GM19324 (cell line): ENCODE results near the gene KLF16.

Experiments used
- ATAC-seq: cut with Tn5 transposase; IDR thresholded peaks from one replicate; pipeline ENCODE4 v1.9.1; 2021; ENCODE audit warnings: mild to moderate bottlenecking, moderate library complexity; ENCODE audit not compliant: unreplicated experiment, low FRiP score

Gene KLF16

DNA sequence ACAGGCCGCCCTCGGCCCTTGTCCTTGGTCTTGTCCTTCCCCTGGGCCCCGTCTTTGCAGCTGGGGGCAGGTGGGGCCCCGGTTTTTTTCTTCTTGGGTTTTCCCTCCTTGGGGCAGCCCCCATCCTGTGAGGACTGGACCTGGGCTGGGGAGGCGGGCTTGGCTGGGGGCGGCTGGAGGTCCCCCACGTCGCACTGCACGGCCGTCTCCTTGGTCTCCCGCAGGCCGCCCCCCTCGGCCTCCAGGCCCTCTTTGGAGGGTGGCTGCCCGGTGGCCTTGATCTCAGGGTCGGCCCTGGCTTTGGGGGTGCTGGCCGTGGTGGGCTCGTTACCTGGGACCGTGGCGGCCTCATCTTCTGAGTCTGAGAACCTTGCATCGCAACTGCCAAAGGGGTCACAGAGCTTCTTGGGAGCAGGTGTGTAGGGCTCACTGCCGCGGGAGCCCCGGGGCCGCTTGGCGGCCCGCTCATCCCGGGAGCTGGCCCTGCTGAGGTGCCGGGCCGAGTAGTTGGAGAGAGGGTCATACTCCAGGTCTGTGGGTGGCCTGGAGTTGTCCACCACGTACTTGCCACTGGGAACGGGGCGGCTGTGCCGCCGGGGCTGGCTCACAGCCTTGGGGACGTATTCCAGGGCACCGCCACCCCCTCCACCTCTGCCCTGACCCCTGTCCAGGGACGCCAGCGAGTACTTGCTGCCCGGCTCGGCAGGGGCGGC, 35.7 kb downstream of the KLF16 start:
- no peak for ATAC-seq

DNA sequence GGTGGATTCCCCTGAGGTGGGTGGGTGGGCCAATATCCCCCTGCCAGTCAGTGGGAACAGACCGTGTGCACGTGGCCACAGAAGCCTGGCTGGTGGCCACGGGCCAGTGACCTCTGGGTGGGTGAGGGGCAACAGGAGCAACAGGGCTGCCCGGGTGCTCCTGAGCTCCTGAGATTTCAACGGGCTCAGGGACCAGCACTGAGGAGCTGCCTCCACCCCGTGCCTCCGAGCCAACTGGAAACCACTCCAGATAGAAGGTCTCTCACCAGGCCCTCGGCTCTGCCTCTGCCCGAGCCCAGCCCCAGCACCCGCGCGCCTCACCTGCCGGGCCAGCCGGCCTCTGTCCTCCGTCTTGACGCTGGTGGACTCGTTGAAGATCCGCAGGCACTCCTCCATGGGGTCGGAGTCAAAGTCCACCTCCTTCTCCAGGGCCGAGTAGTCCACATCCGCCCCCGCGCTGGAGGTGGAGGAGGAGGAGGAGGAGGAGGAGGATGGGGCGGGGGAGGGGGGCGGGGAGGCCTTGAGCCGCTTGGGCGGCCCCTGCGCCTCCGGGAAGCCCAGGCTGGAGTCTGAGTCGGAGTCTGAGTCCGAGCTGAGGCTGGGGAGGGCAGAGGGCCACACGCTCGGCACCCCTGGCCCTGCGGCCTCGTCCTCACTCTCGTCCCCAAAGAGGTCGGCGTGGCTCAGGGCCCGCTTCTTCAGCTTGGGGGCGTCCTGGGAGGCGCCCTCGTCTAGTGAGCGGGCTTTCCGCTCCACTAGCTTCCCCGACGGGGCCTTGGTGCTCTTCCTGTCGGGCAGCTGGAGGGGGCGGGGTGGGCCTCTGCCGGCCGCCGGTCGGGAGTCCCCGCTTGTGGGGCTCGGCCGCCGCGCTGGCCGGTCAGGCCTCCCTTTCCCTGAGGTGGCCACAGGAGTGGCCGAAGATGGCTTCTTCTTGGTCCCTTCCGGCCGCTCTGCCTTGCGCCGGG, 36.5 kb downstream of the KLF16 start:
- ATAC-seq = no peak

DNA sequence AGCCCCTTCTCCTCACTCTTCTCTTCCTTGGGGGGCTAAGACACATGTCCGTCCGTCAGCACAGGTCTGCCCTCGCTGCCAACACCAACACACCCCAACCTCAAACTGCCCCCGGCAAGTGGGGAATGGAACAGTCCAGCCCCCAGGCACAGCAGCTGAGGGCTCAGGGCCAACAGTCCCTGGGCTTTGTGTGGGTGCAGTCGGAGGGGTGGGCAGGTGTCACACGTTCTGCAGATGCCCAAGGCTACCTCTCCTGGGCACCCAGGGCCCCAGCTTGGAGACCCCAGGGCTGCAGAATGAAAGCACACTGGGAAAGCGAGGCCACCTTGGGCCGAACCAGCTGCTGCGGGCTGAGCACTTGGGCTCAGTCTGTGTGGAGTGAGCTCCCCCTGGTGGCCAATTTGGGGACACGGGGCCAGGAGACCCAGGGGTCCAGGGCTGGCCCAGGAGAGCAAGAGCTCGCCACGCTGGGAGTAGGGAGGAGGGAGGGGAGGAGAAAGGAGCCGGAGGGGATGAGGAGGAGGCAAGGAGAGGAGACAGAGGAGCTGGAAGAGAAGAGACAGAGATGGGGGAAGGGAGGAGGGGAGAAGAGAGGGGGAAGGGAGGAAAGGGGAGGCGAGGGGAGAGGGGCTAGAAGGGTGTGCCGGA, 37.3 kb downstream of the KLF16 start:
- ATAC-seq = no peak

DNA sequence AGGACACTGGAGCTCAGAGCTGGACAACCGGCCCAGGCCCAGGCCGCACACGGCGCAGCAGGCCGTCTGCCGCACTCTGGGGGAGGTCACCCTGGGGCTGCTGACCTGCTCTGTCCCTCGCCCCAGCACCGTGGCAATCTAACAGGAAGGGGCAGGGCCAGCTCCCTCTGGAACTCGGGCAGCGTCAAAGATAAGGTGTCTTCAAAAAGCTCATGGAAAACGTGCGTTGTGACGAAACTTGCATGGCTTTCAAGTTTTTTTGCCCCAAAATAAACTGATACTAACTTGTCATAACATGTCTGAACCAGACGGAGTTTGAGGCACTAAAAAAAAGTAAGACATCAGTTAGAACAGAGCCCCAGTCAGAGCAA, 39.1 kb downstream of the KLF16 start:
- ATAC-seq = no peak

DNA sequence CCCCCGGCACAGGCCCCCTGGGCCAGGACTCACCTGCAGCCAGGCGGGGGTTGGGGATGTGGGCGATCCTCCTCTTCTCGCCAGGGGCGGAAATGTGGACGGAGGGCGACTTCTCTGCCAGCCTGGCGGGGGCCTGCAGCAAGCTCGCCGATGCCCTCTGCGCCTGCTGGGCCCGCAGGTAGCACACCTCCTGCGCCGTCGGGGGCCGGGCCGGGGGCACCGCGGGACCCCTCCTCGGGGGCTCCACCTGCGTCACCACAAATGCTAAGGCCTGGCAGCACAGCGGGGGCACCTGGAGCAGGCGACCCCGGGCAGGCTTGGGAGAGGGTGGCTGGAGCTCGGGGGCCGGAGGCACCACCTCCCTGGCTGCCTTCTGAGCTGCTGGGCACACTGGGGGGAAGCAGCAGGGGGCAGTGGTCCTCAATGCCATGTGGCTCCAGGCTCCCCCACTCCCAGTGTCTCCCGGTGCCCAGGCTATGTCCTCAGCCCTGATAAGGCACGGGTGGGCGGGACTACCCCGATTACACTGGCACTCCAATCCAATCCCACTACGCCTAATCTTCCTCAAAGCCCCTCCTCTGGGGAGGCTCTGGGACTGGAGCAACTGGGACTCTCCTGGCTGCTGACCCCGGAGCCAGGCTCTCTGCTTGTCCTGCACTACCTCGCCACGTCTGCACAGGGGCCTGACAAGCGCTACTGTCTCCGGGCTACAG, 39.7 kb downstream of the KLF16 start:
- ATAC-seq = no peak

DNA sequence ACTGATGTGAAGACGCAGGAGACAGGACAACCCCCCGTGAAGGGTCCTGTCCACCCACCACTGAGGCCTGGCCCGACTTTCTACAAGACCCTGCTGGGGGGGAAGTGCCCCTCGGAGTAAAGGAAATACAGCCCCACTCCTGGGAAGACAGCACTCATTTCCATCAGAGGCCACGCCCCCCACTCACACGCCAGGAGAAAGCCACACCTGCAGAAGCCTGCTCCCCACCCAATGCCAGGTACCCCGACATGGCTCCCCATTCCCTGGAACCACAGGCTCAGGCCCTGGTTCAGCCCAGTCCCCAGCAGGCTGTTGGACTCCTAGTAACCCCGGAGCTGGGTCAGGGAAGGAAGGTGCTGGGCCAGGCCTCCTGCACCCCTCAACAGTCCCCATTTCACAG, 40.4 kb downstream of the KLF16 start:
- ATAC-seq = no peak

DNA sequence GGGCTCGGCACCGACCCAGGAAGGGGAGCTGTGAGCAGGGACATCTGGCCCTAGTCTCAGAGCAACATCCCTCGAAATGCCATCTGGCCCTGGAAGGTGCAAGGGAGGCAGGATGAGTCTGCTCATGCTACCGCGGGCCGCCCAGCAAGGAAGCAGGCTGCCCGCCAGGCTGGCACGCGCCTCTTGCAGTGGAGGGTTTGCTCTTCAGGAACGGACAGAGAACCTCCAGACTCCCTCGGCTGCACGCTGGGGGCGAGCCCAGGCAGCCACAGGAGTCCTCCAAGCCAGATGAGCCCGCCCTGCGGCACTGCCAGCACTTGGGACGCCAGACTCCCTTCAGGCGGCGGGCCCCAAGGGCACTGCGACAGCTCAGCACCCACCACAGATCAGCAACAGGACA, 41.2 kb downstream of the KLF16 start:
- ATAC-seq = no peak

DNA sequence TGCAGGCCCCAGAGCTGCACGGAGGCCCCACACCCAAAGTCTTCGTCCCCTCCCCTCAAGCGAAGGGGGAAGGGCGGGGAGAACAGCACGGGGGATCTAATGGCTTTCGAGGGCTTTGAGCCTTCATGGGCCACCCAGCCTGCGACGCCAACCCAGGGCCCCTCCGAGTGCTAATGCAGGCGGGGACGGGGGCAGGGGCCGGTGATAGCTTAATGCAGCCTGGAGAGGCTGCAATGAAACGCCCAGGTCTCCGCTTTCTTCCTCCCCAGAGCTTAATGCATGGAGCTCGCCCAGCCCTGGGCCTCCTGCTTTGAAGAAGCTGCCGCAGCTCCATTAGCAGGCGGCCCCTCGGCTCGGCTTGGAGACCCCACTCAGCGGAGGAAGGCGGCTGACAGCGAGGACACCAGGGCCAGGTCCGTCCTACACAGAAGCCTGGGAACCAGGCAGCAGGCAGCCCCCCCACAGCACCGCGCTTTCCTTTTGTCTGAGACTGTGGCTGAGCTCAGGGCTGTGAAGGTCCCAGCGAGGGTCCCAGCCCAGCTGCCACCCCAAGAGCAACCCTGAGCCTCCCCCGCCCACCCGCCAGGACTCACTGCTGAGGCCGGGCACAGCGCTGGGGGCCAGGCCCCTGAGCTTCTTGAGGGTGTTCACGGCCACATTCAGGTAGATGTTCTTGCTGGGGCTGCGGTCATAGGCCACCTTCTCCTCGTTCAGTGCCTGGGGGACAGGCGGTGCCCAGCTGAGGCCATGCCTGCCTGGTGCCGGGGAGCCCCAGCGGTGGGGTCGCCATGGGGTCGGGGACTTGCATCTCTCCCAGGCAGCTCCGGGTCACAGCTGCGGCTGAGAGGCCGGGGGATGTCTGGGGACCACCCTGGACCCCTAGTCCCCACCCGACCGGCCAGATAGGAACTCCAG, 43.8 kb downstream of the KLF16 start:
- no peak for ATAC-seq

DNA sequence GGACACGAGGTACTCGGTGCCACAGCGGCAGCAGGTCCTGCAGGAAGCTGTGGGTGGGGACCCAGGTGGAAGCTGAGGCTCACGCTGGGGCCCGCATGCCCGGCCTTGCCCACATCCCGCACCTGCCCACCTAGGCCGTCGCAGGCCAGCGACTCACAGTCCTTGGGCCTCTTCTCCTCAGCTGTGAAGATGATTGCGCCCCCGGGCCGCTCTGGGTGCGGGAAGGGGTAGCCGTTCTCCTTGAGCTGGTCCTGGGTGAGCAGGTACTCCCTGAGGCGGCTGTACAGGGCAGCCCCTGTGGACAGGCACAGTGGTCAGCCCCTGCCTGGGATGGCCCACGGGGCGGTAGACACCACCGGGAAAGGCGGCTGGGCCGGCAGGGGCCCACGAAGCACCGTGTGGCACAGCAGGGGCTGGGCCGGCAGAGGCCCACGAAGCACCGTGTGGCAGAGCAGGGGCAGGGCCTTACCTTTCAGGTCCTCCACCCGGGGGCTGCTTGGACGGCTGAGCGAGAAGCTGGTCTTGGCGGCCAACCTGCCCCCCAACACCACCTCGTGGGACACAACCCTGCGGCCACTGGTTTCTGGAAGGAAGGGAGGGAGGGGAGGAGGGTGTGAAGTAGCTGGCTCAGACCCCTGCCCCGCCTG, 44.7 kb downstream of the KLF16 start:
- ATAC-seq = no peak

DNA sequence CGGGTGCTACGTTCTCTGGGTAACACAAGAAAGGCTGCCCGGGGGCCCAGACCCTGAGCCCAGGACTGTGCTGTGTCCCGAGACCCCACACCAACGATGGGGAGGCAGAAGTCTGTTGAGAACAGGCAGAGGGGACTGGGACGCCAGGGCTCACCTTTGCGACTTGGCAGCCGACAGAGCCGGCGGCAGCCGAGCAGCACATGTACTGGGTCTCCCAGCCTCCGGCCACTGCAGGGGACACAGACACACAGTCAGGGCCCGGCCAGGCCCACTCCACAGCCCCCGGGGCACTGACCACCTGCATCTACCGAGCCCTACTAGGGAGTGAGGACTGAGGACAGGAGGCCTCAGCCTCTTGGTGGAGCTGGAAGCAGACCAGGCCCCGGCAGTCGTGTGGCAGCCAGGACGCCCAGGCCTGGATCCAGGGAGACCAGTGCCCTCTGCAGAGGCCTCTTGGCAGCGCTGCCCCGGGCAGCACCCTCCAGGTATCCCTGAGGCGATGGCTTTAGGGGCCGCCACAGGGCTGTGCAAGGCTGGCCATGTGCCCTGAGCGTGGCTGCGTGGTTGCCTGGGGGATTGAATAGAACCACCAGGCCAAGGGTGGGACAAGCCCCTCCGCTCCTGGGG, 45.7 kb downstream of the KLF16 start:
- ATAC-seq = no peak

DNA sequence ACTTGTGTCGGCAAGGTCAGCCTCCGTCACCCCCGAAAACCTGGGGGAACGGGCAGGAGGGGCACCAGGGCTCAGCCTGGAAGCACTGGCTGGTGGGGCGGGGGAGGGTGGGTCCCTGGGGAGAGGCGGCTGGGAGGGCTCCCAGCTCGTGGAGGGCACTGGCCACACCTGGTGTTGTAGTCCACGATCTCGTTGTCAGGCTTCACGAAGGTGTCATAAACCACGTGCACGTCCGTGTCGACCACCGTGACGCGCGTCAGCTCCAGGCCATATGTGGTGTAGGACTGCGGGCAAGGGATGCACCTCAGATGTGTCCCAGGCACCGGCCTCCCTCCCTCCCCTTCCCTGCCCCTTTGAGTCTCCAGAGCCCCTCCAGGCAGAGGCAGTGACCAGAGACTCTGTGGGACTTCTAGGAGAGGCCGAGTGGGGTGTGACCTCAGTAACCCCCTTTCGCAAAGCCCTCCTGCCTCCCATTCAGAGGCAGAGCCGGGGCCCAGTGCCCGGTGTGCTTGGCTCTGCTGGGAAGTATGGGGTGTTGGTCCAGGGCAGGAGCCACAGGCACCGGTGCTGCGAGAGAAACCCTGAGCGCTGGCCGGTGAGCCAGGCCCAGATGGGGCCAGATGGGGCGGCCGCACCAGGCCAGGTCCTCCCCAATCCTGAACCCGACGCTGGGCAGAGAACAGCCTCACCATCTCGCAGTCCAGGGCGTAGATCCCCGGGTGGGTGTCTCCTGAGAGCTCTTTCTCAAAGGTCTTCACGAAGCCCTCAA, 46.7 kb downstream of the KLF16 start:
- ATAC-seq = no peak

DNA sequence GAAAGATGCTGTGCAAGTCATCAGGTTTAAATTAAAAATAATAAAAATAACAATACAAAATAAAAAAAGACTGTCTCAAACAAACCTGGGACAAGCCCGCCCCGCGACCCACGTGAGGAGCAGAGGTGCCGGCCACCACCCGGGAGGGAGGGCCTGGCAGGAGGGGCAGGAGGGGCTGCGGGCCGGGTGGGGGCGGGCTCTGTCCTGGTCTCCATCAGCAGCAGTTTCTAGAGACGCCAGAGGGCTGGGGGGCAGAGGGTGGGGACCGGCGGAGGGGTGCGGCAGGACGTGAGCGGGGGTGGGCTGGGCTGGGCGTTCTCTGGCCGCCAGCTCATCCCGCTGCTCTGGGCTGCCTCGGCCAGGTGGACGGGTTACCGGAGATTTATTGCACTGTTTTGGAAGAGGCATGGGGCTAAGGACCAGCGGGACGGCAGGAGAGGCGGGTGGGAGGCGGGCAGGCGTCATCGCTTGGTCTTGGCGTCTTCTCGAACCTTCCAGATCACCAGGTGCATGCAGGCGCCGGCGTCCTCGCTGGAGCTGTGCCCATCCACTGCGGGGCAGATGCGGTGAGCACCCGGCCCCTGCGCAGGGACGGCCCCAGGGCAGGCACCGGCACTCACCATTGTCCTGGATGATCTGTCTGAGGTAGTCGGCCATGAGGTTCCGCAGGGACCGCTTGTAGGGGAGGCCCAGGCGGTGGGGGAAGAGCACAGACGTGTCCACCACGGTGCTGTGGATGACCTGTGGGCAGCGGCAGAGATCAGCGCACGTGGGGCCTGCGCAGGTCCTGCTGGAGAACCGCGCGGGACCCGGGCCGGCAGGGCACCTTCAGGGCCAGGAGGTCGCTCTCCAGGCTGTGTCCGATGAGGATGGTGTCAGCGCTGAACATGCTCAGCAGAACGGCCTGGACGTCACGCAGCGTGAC, 47.5 kb downstream of the KLF16 start:
- ATAC-seq = no peak

DNA sequence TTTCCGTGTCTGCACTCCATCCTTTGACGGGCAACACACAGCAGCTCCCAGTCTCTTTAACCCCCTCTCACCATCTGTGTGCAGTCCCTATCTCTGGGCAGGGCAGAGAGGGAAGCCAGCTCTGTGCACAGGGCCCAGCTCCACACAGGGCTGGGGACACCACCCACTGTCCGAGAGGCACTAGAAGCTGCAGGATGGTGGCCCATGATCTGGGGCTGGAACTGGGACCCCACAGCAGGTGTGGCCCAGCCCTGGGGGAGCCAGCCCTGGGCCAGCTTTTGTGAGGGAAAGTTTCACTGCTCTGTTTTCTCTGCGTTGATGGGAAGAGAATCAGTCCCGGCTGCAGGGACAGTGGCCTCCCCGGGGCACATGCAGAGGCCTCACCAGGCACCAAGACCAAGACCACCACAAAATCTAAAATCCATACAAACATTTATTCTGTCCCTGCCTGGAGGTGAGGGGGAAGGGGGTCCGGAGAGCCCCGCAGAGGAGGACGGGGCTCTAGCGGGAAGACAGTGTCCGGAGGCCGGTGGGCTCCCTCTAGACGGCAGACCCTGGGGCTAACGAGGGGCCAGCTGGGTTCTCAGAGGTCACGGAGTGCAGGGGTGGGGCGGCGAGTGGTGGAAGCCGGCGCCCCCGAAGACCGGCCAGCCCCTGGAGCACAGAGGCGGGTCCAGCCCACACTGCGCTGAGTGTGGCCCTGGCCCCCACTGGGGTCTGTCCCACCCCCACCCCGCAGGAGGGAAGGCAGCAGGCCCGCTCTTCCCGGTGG, 48.4 kb downstream of the KLF16 start:
- ATAC-seq = no peak

DNA sequence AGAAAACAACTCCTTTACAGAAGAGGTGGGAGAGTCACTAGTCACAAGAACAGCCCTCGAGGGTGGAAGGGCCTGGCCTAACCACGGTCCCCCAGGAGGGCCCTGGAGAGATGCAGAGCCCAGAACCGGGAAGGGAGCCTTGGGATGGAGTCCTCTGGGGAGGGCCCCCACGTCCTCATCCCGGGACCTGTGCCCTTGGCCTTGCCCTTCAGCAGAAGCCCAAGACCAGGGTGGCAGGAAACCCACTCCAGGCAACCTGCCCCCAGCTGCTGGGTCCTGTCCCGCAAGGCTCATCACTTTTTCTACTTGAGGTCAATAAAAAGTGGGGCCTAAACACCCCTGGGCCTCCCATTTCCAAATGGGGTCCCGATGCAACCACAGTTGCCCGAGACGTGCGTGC, 49.0 kb downstream of the KLF16 start:
- no peak for ATAC-seq

DNA sequence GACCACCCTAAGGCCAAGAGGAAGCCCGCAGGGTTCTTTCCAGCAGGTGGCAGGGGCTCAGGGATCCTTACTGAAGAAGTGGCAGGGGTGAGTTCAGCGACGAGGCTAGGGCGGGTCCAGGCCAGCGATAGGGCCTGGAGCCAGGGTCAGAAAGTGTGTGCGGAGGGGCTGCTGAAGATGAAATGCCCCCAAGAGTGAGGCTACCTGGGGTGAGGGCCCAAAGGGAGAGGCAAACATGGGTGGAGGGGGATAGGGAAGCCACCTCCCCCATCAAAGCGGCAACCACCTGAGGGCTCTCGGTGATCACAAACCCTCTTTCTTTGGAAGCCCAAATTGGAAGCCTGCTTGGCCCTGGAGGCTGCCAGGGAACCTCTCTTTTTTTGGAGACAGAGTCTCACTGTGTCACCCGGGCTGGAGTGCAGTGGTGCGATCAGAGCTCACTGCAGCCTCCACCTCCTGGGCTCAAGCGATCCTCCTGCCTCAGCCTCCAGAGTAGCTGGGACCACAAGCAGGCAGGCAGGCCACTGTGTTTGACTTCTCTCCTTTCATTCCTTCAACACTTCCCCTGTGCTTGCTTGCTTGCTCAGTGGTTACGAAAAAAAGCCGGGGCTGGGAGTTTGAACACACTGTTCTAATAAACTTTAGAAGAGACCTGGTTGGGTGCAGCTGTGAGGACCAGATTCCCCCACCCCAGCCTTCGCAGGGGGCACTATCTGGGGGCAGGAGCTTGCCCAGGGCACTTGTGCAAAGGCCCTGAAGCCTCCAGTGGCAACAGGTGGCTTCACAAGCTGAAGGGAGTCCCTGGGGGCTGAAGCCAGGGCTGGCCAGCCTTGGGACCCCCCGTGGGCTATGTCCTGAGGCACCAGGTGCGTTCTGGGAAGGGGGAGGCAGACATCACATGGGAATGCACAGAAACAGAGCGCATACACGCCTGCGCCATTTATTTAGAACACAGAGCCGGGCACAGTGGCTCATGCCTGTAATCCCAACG, 49.9 kb downstream of the KLF16 start:
- no peak for ATAC-seq
